Lower lobe of right lung (tissue), 2 donors: ENCODE measurements around the gene NFKBIZ. TPM values are rescaled to one million over a fixed set of nuclear protein-coding genes. Genes with fewer than 3 reads are reported as not detected.

Experiments
- ATAC-seq, 2 donors: fragments of 200-7000 bp; cut with Tn5 transposase; one replicate each; pipeline ENCODE4 v1.9.1; 2020 to 2022; ENCODE audit warnings: mild to moderate bottlenecking in 2 of 2, moderate library complexity in 2 of 2
- DNase-seq: peaks from one replicate; pipeline ENCODE4 v3.0.0-alpha.2; 2020
- H3K27ac ChIP-seq: fragments of 200-600 bp; one replicate; pipeline ENCODE4 v1.8.0; 2022
- H3K27me3 ChIP-seq: fragments of 200-600 bp; one replicate; pipeline ENCODE4 v1.8.0; 2022; ENCODE audit warnings: low read depth
- H3K36me3 ChIP-seq: fragments of 200-600 bp; one replicate; pipeline ENCODE4 v1.8.0; 2022; ENCODE audit warnings: mild to moderate bottlenecking
- H3K4me1 ChIP-seq: fragments of 200-600 bp; one replicate; pipeline ENCODE4 v1.8.0; 2022
- H3K4me3 ChIP-seq: fragments of 200-600 bp; one replicate; pipeline ENCODE4 v1.8.0; 2022; ENCODE audit warnings: mild to moderate bottlenecking
- H3K9me3 ChIP-seq: fragments of 200-600 bp; one replicate; pipeline ENCODE4 v1.8.0; 2022
- CTCF ChIP-seq: fragments of 200-600 bp; IDR thresholded peaks from one replicate; pipeline ENCODE4 v1.8.0; 2022; ENCODE audit warnings: antibody characterized with exemption, mild to moderate bottlenecking
- intact Hi-C: fragments of 100-400 bp; cut with DNase I; formaldehyde crosslinking; loops from one replicate; pipeline ENCODE4 v1.11.0; 2022
- total RNA-seq: library from RNA; stranded (reverse); fragmentation: NEBNext Ultra II Directional; extraction: Animal tissue kit (Norgen Biotek cat#: 25700); gene quantifications from one replicate; pipeline ENCODE4 v1.2.1, GENCODE V29; 2021
- donor health status: DM: no; HTN: yes; CAD: no; lungs with severe emphysema.

NFKBIZ gene
- total RNA-seq, 1 donor from 2014 or later, result 76.2 TPM

- Histone ChIP-seq H3K4me1 (no peaks in the 10 kb centered on the region), H3K27ac (no peak overlapping the region), H3K36me3 (no peaks in the 10 kb centered on the region), H3K9me3 (no peaks in the 10 kb centered on the region), H3K4me3 (no peak overlapping the region), H3K27me3 (no peaks in the 10 kb centered on the region)
- intact Hi-C loops, result no loop called here
- no peak for DNase-seq
- TF ChIP-seq CTCF, result no peak
- no peak for ATAC-seq
Observed at GRCh38 chr3:101890716-101891115, 41.4 kb downstream of the NFKBIZ start.

- intact Hi-C loops, result no loop called here
- TF ChIP-seq CTCF, result no peak
- H3K27ac ChIP-seq, result no peak overlapping the region
- DNase-seq (no peak), ATAC-seq (no peak)
- H3K36me3 ChIP-seq, result no peaks in the 10 kb centered on the region
- no peaks in the 10 kb centered on the region for H3K4me1 ChIP-seq
- H3K9me3 ChIP-seq, result no peaks in the 10 kb centered on the region
- H3K27me3 ChIP-seq, result no peaks in the 10 kb centered on the region
- H3K4me3 ChIP-seq, result no peak overlapping the region
Observed at GRCh38 chr3:101892648-101893047, 43.3 kb downstream of the NFKBIZ start.

GRCh38 chr3:101896083-101896757 is 46.9 kb downstream of the NFKBIZ start:
- Histone ChIP-seq H3K9me3 (no peaks in the 10 kb centered on the region), H3K36me3 (no peaks in the 10 kb centered on the region), H3K27ac (no peak overlapping the region), H3K4me1 (no peaks in the 10 kb centered on the region), H3K4me3 (no peak overlapping the region), H3K27me3 (no peaks in the 10 kb centered on the region)
- no peak for DNase-seq
- intact Hi-C loops, result no loop called here
- ATAC-seq, result no peak
- TF ChIP-seq CTCF, result no peak

GRCh38 chr3:101897013-101897412 is 47.7 kb downstream of the NFKBIZ start:
- H3K36me3 ChIP-seq, result no peaks in the 10 kb centered on the region
- no peaks in the 10 kb centered on the region for H3K9me3 ChIP-seq
- DNase-seq (no peak), ATAC-seq (no peak)
- no peaks in the 10 kb centered on the region for H3K27me3 ChIP-seq
- H3K27ac ChIP-seq, result no peak overlapping the region
- no peaks in the 10 kb centered on the region for H3K4me1 ChIP-seq
- intact Hi-C loops, result no loop called here
- no peak for TF ChIP-seq CTCF
- H3K4me3 ChIP-seq, result no peak overlapping the region

GRCh38 chr3:101898039-101898438 is 48.7 kb downstream of the NFKBIZ start:
- Histone ChIP-seq H3K4me3 (no peak overlapping the region), H3K4me1 (no peaks in the 10 kb centered on the region), H3K27ac (no peak overlapping the region), H3K36me3 (no peaks in the 10 kb centered on the region), H3K27me3 (no peaks in the 10 kb centered on the region), H3K9me3 (no peaks in the 10 kb centered on the region)
- ATAC-seq, result no peak
- intact Hi-C loops, result no loop called here
- no peak for TF ChIP-seq CTCF
- DNase-seq, result no peak
